ENCODE results near the gene TTC16. TPM values are rescaled to one million over a fixed set of nuclear protein-coding genes. Genes with fewer than 3 reads are reported as not detected.

The TTC16 gene
- total and polyA plus RNA-seq, 2 of the 8 experiments (the other 6 are each of a cell fraction or from before 2014, with no cell fraction given): 0.03 TPM; not detected in 1

DNA sequence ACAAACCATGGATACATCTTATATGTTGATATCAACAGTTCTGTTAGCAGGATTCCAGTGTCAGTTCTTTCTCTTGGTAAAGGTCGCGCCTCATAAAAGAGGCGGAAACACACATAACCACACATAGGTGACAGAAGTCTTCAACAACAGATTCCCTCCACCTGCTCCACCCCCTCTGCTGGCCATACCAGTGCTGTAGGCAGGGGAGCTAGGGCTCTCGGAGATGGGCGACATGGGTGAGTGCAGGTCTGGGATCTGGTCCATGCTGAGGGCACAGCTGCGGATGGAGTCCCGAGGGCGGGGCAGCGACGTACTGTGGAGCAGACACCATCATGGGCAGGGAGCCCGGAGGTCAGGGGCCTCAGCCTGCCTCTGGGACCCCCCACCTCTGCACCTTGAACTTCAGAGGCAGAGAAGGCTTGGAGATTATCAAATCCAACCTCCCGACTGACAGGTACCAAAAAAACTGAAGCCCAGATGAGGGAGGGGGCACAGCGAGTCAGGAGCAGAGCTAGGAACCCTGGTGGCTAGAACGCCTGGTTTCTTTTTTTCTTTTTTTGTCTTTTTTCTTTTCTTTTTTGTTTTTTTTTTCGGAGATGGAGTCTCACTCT lies 31.2 kb downstream of the TTC16 start:
- Histone ChIP-seq H2BK12ac (ENCODE audit: low read depth, low read length) (no peak overlapping the region), H3K23ac (ENCODE audit: insufficient read length) (no peak overlapping the region), H3K27me3 (replicated peaks in 1 of 4; ENCODE audit: control insufficient read depth in 3 of 4, extremely low read depth in 1 of 4, insufficient read depth in 3 of 4, low read length in 3 of 4) (peaks cover 0 to under 1% (median under 1%) of the 10 kb centered on the region in 4 experiments; a peak in 1 of 7 replicates), H3K4me1 (replicated peaks in 1 of 4; ENCODE audit: control insufficient read depth in 3 of 4, insufficient read depth in 4 of 4, low read length in 3 of 4) (no peaks in the 10 kb centered on the region; a peak in 2 of 7 replicates), H2BK120ac (replicated peaks; ENCODE audit: low read depth, low read length) (no peak overlapping the region), H2BK15ac (ENCODE audit: low read length) (no peak overlapping the region), H3K23me2 (ENCODE audit: low read depth, low read length) (peaks cover 4% of the 10 kb centered on the region; the same call in 1 of the 2 replicates), H3K14ac (ENCODE audit: insufficient read length) (no peak overlapping the region), H3K56ac (replicated peaks; ENCODE audit: insufficient read length, low read depth, low read length) (no peak overlapping the region), H3K4me3 (ENCODE audit: extremely low read depth in 1 of 4, insufficient read depth in 2 of 4, low read depth in 3 of 4, low read length in 4 of 4) (no peak overlapping the region), H3K79me2 (ENCODE audit: control insufficient read depth in 1 of 2, insufficient read depth in 2 of 2, low read length in 2 of 2) (no peaks in the 10 kb centered on the region), H4K91ac (replicated peaks; ENCODE audit: insufficient read length, low read length) (no peak overlapping the region), H4K8ac (ENCODE audit: extremely low read depth, insufficient read depth, low read length) (no peak overlapping the region), H2BK20ac (ENCODE audit: low read length) (no peak overlapping the region), H3K9me3 (ENCODE audit: insufficient read depth in 2 of 2, low read depth in 1 of 2, low read length in 1 of 2) (no peaks in the 10 kb centered on the region), H3K4me2 (ENCODE audit: insufficient read depth in 1 of 2, low read depth in 2 of 2, low read length in 2 of 2) (no peak overlapping the region), H3K79me1 (ENCODE audit: low read depth, low read length) (no peaks in the 10 kb centered on the region), H4K5ac (ENCODE audit: insufficient read length, low read depth, low read length) (no peak overlapping the region), H3K9ac (replicated peaks in 1 of 4; ENCODE audit: extremely low read depth in 1 of 4, low read depth in 3 of 4, low read length in 3 of 4) (no peak overlapping the region), H3K27ac (ENCODE audit: low read depth, low read length) (no peak overlapping the region), H3K18ac (ENCODE audit: extremely low read depth, low read length) (no peak overlapping the region), H2AK5ac (ENCODE audit: low read depth, low read length) (no peak overlapping the region), H3K4ac (replicated peaks; ENCODE audit: insufficient read length, low read depth, low read length) (no peak overlapping the region), H3K36me3 (ENCODE audit: control insufficient read depth in 2 of 4, insufficient read depth in 4 of 4, low read length in 3 of 4) (no peaks in the 10 kb centered on the region; a peak in 2 of 8 replicates), H4K20me1 (replicated peaks in 1 of 2; ENCODE audit: control insufficient read depth in 1 of 2, insufficient read depth in 2 of 2, low read length in 2 of 2) (peaks cover 3 to 9% of the 10 kb centered on the region in 2 experiments), H2AFZ (ENCODE audit: low read length) (no peak overlapping the region), H2BK5ac (ENCODE audit: low read depth, low read length) (no peak overlapping the region)
- CTCF ChIA-PET (ENCODE audit: partially characterized antibody): interaction anchor here (0.6 to 3.3 kb wide), 6 partner anchors 16 to 81 kb away, joined by 3 to 8 read pairs (median 4); no protein-coding TSS in a partner anchor
- POLR2A ChIA-PET (ENCODE audit: partially characterized antibody): interaction anchor here (1.0 to 1.3 kb wide), 3 partner anchors 37 to 46 kb away, joined by 3 to 4 read pairs (median 4); partner anchors contain the start of gene CDK9
- WGBS, 2 experiments (ENCODE audit: extremely low coverage in 1 of 2, insufficient coverage in 1 of 2, insufficient read length in 1 of 2, insufficient replicate concordance in 2 of 2, low coverage in 1 of 2, low lambda C conversion rate in 2 of 2, missing lambda C conversion rate in 1 of 2): 82% methylated on average over 15 of the region's 15 CpGs; no CpG with 5 or more reads in 1 of the 2 experiments
- DNase-seq (ENCODE audit: low read depth in 1 of 2, low spot score in 2 of 2): no peak
- no peak for FAIRE-seq
- TF ChIP-seq BRCA1 (IDR thresholded peaks at IDR 0.05; ENCODE audit: low read depth, low read length): no peak
- TF ChIP-seq, protein P1, sequence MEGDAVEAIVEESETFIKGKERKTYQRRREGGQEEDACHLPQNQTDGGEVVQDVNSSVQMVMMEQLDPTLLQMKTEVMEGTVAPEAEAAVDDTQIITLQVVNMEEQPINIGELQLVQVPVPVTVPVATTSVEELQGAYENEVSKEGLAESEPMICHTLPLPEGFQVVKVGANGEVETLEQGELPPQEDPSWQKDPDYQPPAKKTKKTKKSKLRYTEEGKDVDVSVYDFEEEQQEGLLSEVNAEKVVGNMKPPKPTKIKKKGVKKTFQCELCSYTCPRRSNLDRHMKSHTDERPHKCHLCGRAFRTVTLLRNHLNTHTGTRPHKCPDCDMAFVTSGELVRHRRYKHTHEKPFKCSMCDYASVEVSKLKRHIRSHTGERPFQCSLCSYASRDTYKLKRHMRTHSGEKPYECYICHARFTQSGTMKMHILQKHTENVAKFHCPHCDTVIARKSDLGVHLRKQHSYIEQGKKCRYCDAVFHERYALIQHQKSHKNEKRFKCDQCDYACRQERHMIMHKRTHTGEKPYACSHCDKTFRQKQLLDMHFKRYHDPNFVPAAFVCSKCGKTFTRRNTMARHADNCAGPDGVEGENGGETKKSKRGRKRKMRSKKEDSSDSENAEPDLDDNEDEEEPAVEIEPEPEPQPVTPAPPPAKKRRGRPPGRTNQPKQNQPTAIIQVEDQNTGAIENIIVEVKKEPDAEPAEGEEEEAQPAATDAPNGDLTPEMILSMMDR (IDR thresholded peaks at IDR 0.05; ENCODE audit: control extremely low read depth in 1 of 3, insufficient read depth in 1 of 3, low read depth in 1 of 3, low read length in 3 of 3): peak in 2 of 3 experiments; percentile 17 to 24; a peak in 3 of 4 replicates
- no peak for TF ChIP-seq RNF2 (IDR thresholded peaks at IDR 0.05; ENCODE audit: borderline replicate concordance, low read depth, low read length, missing control alignments, poor library complexity, severe bottlenecking)
